ENCODE results near the gene DOCK10.
A peak's percentile ranks its signal among the peaks of the same experiment; 100 is the strongest.

Gene DOCK10

DNA sequence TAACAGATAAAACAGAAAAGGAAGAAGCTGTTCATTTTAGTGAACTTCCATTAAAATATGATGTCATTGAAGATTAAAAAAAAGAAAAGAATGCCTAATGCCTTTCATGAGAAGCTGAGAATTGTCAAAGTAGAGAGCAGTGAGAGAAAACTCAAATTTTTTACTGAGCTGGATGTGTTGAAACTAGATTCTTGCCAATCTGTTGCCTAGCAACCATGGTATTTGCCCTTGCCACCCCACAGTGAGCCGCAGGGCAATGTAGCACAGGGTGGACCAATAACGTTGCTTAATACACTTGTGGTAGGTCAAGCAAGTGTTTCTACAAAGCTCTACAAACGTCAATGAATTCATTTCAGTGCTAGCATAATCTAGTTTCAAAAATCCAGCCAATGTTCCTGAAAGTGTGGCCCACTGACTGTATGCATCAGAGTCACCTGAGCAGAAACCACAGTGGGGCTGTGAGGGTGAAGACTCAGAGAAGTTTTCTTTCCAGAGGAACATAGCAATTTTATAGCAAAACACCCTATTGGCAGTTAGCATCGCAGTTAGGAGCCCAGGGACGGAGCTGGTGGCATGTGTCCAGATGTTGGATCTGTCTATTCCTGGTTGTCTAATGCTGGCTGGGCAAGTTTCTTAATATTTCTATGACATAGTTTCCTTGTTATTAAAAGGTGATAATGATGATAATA is 132.2 kb downstream of the DOCK10 start:
- peak; percentile 79 for DNase-seq

DNA sequence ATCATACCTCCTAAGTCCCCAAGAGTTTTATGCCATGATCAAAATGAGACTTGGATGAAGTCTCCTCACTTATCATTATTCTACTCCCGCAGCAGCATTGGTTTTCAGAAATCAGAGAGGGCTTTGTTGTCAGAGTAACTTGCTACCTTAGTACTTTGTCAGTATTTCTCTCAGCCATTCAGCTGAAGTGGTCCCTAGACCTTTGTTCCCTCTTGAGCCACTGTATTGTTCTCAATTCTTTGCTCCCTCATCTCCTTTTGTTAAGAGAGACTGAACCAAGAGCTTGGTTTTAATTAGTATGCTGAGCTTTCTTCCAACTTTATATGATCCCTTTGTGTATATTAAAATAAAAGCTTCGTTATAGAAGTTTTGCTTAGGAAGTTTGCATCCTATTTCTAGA is 133.4 kb downstream of the DOCK10 start:
- DNase-seq, result peak; percentile 54

DNA sequence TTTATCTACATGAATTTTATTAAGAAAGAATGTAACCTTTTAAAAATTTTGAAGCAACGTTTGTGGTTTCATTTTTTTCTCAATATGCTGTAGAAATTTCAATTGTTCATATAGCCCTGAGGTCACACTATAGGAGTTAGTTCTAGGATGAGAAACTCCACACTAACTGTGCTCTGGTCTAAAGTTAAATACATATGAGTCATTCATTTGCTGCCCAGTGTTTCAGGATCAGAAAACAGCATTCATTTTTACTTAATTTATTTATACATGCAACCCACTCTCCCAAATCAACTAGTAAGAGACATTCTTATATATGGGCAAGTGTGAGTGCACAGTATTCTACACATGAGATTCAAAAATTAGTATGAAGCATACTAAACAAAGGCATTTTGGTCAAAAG is 137.9 kb downstream of the DOCK10 start:
- no peak for DNase-seq

DNA sequence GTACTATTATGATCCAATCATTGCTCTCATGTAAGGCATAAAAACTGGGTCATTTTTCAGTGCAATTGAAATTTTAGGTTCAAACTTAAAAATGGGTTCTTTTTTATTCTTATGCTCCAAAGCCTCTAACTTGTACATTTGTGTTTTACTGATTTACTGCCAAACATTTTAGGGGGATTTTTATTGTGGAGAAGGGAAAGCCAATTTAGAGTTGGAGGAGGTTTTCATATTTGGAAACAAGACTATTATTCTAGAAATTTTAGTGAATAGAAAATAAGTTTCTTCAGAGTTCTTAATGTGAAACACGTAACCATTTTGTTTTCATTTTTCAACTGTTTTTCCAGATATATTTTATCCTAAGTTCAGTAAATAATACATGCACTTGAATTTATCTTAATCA is 138.6 kb downstream of the DOCK10 start:
- DNase-seq, result no peak

DNA sequence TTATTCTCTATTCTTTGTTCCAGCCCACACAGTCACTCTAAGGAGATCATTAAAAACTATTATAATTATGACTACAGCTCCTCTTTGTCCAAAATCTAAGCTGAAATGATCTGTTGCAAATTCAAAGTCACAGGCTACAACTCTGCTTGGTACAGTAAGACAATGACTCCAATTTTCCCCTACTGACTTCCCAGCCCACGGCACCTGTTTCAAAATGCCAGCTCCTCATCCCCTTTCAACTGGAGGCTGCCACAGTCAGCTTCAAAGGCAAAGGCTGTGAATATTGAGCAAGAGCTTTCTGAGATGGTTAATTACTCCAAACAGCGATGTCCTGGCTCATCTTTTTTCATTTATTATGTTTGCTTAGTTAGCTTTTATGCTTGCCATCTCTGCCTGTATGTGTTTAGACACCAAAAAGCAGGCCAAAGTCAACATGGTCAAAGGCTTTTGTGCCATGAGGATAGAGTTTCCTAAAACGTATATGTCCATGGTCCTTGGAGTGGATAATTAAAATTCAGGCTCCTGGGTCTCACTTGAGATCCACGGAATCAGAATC is 141.1 kb downstream of the DOCK10 start:
- DNase-seq, result no peak

DNA sequence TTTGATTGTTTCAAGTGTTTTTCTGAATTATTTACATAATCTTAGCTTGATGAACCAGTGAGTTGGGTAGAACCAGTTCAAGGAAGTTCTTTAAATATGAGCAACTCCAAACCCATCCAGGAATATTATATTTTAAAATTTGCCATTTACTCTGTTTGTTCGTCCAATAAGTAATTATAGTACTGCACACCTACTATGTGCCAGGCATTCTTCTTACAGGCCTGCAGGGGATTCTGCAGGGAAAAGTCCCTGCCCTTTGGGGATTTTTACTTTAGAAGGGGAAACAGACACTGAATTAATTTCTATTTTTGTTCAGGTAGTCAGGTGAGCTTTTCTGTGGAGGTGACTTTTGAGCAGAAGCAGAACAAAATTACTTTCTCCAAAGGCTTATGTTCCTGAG is 146.9 kb downstream of the DOCK10 start:
- DNase-seq, result no peak

DNA sequence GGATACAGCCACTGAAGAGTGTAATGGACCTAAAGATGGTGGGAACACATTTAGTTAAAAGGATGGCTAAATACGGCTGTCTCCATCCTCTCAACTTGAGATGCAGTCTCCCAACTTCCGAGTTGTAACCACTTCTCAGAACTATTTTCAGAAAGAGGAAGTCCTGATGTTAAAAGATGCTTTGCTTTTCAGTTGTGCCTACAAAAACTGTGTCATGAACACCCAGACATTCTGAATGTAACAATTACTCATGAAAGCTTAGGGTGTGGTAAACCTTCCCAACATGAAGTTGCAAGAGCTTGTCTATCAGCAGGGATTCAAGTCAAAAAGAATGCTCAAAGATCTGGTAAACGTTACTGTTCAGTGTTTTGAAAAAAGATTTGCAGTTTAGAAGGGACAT is 147.9 kb downstream of the DOCK10 start:
- no peak for DNase-seq

DNA sequence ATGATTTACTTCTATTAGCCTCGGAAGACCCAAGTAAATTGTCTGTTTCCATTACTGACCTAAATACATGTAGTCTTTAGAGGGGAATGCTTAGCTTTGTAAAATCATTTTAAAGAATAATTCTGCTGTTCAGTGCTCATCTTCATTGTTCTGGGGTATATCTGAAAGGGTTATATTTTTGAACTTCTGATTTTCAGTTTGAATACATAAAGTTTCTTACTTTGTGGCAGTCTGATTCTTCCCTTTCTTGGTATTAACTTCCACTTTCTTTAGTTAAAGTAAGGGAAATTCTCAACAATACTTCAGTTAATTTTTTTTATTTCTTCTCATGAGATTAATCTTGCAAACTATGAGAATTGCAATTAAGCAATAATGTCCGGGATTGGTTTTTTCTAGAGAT is 148.4 kb downstream of the DOCK10 start:
- no peak for DNase-seq

DNA sequence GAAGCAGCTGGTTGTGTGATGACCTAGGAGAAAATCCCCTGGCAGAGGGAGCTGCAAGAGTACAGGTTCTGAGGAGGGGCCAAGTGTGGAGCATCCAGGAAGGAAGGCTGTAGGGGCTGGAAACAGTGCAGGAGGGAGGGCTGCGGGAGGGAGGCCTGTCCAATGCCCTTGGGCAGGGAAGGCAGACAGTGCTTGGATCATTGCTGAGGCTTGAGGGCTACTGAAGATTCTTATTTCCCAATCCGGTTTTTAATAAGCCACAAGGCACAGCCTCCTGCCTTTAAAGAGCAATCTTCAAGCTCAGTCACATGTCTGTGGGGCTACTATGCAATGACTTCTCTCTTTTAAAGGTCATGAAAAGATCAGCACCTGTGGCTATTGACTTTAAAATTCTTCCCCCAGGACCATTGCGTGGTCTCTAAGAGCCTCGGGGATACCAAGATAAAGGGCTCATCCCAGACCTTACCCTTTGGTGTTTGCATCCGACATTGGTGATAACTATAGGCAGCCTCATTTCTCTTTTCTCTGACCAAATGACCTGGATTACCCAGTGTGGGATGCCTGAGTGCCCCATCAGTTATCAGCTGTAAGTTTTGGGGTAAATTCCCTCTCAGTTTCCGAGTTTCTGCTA is 149.6 kb downstream of the DOCK10 start:
- no peak for DNase-seq

DNA sequence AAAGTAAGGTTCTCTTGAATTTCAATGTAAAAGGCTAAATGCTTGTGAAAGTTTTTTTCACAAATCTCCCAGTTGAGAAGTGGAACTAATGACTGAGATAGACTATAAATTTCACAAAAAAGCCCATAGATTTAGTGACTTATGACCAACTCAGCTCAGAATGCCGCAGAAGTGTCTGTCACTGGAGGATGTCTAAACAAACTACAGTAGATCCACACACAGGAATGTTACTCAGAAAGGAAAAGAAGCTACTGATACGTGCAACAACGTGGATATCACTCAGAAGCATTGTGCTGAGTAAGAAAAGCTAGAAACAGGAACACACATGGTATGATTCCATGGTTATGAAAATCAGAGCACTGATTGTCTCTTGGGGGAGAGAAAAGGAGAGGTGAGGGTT is 151.9 kb downstream of the DOCK10 start:
- DNase-seq, result no peak

DNA sequence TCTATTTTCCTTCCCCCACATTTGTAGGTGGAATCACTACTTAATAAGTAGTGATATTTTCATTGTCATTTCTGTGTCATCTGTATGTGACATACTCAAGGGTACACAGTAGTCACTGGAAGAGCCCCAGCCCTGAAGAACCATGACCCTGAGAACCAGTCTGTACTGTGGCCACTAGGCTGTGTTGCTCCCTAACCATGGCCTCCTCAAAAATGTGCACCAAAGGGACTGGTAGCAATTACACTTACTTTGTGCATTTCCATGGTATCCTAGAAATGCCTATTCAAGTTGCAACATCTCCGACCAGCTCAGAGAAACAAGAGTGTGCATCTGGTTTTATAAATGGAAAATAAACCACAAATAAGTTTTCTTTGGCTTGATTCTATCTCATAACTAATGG is 155.1 kb downstream of the DOCK10 start:
- DNase-seq, result no peak

DNA sequence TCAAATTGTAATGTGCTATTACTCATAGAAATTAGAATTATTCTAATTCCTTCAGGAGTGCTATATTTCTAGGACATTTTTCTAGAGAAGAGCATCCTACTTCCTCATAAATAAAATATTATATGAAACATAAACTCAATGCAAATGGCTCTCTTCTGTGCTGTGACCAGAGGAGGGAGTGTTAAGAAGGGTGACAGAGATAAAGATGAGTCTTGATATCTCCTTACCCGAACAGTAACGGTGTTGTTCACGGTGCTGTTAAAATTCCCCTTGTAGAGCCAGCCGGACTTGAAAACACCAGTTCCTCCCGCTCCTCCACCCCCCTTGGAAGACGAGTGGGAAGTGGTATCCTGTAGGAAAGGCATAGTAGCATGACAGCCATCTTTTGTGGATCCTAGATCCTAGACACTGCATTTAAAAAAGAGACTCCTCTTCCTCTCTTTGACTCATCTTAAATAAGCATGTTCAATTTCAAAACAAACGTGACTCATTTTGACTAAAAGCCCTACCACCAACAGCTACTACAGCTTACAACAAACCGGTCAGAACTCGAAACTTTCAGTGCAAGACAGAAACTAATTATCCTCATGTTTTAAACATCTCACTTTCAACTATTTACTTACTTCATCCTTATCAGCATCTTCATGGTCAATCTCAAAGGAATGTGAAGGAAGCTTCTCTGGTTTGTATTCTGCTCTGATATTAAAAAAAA is 156.3 kb downstream of the DOCK10 start:
- DNase-seq, result no peak

DNA sequence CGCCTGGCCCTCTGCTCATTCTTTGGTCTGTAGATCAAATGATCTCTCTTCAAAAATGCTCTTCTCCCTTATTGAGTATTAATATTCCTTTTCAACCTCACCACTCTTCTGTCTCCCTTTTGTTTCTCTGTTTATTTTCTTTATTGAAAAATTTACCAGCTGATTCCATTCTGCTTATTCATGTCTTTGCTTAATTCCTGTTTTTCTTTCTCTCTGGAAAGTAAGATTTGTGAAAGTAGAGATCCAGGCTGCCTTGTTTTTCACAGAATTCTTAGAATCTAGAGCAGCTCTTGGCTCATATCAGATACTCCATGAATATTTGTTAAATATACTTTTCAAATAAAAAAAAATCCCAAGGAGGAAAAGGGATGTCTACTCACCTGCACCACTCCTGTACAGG is 157.0 kb downstream of the DOCK10 start:
- no peak for DNase-seq

DNA sequence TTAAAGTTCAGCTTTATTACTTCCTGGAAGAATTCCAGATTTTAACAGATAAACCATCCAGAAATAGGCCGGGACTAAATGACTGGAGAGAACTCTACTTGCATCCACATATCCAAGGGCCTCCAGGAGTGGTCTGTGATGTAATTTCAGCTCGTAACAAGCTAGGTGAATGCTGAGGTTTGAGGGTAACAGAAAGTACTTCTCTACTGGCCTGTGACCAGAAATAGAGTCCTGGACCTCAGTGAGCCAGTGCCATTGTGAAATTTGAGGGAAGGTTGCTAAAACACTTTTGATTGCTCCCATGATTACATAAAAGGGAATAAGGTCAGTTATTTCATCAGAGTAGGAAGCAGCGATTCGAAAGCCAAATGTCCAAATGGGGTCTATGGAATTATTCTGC is 158.1 kb downstream of the DOCK10 start:
- DNase-seq, result no peak

DNA sequence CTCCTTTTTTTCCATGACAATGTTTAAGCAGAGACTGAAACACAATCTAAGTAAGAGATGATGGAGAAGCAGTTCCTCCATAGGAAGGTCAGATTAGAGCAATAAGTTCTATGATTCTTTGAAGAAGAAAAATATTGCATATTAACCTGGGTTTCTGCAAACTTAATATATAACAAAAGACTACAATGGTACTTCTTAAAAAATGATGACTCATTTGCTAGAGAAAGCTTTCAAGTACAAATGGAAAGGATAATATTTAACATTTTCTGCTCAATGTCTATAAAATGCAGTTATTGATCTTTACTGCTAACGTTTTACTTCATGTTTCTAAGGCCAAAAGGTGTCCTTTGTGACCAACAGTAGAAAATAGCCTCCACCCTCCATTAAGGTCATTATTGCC is 158.6 kb downstream of the DOCK10 start:
- DNase-seq, result no peak

DNA sequence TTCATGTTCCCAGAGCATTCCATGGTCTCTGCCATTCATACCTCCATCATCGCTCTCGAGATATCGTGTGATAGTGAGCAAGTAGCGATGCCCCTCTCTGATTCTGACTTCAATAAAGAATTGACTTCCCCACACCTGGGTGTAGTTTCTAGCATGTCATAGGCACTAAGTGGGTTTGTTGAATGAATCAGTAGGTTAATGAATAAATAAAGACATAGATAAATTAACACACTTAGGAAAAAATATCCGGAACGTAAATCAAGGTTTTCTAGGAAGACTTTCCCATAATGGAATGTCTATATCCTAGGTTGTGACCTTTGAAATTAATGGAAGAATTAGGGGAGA is 159.1 kb downstream of the DOCK10 start:
- DNase-seq, result no peak

DNA sequence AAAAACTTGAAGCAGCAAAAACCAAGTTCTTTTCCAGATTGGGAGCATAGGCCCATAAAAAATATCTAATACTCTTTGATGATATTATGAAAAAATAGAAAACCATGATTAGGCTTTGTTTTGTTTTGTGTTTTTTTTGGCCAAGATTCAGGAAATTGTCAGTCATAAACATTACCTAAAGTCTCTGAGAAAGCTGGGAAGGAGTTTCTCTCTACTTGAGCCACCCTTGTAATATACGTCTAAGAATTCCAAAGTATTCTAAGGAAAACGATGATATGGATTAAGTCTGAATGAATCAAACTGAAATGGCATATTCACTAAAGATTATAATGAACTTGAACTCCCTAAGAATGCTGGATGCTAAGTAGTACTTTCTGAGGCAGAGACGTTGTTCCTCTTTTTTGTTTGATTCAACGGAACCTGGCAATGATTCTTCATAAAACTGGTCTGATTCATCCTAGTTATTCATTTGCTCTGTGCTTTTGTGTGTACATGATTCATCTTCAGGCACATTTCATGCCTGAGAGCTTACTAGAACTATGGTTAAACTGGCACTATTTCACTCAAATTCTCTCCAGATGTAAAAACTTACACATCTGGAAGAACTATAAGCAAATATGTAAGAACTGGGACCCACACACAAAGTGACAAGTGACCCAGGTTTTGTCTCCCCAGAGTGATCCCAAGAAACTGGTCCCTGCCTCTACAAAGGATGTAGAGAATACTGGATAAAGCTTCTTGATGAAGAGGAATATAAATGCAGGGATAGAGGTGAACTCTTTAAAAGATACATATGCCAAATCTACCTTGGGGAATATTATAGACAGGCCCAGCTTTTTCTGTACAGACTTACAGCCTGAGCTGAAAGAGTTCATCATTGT is 159.7 kb downstream of the DOCK10 start:
- DNase-seq, result no peak

DNA sequence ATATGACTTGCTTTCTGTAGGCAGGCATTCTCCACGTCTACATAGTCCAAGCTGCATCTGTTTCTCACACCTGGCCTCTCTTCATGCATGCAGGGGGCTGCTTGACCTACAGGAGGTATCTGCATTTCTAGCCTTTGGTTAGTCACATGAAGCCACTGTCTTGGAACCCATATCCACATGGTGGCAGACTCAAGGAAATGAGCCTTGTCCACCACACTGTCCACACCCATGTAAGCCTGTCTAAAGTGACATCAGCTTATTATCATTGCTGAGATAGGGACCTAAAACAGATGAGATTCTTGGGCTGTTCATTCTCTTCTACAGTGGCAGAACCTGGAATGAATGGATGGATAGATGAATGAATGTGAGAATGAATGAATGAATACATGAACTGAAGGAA is 160.4 kb downstream of the DOCK10 start:
- no peak for DNase-seq

DNA sequence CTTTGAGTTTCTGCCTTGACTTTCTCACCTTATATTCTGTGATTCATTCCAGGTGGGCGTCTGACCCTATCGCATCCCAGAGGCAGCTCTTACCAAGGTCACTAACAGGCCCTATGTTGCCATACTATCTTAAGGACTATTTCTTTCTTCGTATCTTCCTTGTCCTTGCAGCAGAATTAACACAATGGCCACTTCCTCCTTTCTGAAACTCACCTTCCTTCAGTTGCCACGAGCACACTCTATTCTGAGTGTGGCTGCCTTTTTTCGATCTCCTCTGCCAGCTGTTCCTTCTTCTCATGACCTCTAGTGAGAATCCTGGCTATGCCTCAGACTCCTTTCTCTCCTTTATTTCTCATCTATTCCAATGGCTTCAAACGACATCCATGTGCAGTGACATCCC is 165.7 kb downstream of the DOCK10 start:
- no peak for DNase-seq

DNA sequence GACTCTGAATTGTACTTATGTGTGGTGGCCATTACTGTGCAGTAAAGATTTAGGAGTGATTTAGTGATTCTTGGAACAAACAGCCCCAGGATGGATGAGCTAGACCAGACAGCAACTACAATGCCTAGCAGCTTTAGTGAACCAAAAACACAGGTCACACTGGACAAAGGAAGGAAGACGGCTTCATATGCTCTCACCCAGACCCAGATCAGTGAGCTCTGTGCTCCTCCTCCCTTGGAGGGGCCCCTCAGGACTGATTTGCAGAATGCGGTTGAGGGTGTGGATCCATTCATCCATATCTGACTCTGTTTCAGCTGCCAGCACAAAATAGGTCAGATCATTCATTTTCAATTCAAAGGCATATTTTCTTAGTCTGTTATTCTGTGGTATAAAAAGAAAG is 166.4 kb downstream of the DOCK10 start:
- DNase-seq, result peak; percentile 62

DNA sequence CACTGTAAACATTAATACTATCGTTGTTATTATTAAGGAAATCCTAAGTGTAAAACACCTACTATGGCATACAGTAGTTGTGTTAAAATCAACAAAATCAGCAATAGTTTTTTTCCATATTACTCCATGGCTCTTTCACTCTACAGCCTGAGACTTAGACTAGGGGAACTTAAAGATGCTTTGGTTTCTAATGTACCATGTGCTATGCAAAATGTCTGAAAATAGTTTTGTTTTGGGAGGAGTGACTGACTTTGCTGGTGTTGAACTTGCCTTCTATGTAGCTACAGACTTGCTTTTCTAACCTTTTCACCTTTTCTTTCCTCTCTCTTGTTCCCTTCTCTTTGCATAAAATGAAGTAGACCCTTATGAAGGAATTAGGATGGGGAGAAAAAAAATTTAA is 167.1 kb downstream of the DOCK10 start:
- no peak for DNase-seq

DNA sequence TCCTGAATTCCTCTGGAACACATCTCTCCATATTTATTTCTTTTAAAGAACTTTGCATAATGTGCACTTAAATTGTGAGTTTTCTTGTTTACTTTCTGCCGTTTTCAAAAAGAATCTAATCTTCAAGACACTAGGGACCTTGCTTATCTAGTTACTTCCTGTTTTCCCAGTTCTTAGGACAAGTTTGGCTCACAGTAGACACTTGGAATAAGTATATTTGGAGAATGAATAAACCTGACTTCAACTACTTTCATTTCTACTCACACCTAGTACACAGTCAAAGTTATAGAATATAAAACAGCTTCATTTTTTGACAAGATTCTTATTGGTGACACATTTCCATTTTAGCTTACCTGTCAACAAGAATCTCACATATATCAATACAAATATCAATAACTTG is 170.5 kb downstream of the DOCK10 start:
- DNase-seq, result no peak

DNA sequence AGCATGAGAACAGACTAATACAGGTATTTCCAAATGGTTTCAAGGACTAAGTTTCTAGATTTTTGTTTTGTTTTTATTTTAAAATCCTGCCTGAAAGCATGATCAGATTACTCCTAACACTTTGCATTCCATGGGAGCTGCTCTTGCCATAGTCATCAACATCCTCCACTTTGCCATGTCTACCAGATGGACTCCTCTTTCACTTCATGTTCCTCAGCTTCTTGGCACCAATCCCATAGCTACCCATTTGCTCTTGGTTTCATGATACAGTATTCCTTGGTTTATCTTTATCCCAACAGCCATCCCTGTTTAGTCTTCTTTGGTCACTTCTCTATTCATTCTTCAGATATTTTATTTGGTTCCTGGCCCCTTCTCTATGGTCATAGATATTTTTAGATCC is 171.9 kb downstream of the DOCK10 start:
- DNase-seq, result no peak
